IMR-90 (cell line): ENCODE measurements around the gene HAX1. TPM values are rescaled to one million over a fixed set of nuclear protein-coding genes. Genes with fewer than 3 reads are reported as not detected.

Experiments
- ATAC-seq: fragments of 200-7000 bp; cut with Tn5 transposase; 2 replicates; pipeline ENCODE4 v1.9.1; 2020; ENCODE audit warnings: low read depth, mild to moderate bottlenecking, moderate library complexity
- BruUV-seq: library from RNA; stranded (reverse); fragments of 400-500 nt; replicated peaks from 2 replicates; lab custom pipeline; 2021; lab: Mats Ljungman, UMichigan
- CTCF ChIA-PET: fragments of 300-600 bp; formaldehyde crosslinking; extraction: SDS; loops from one replicate; lab custom pipeline; 2021; ENCODE audit warnings: antibody characterized with exemption; lab: Yijun Ruan, JAX
- POLR2A ChIA-PET: fragments of 300-600 bp; sonication (Branson Sonifier 250); formaldehyde crosslinking; loops from one replicate; lab custom pipeline; 2022; ENCODE audit warnings: antibody characterized with exemption; ENCODE audit not compliant: unreplicated experiment; lab: Charles Lee
- DNase-seq: peaks from one replicate; pipeline ENCODE4 v3.0.0; 2013
- H2AFZ ChIP-seq: replicated peaks from 2 replicates; pipeline ENCODE3; 2013; ENCODE audit warnings: low read length, mild to moderate bottlenecking; ENCODE audit not compliant: poor library complexity
- H2AK5ac ChIP-seq: 2 replicates; pipeline ENCODE4 v1.6.1; 2013; ENCODE audit warnings: low read depth, low read length, inconsistent platforms
- H2AK9ac ChIP-seq: replicated peaks from 2 replicates; pipeline ENCODE3; 2013; ENCODE audit warnings: mild to moderate bottlenecking, low read depth, low read length, moderate library complexity; ENCODE audit not compliant: poor library complexity
- H2BK120ac ChIP-seq: 2 replicates; pipeline ENCODE4 v1.6.1; 2013; ENCODE audit warnings: low read depth, low read length, inconsistent platforms
- H2BK15ac ChIP-seq: 3 replicates; pipeline ENCODE4 v1.6.1; 2013; ENCODE audit warnings: low read depth, low read length, inconsistent platforms
- H2BK20ac ChIP-seq: 2 replicates; pipeline ENCODE4 v1.6.1; 2013; ENCODE audit warnings: low read depth, mild to moderate bottlenecking, inconsistent platforms, low read length, moderate library complexity
- H2BK5ac ChIP-seq: 2 replicates; pipeline ENCODE4 v1.6.1; 2013; ENCODE audit warnings: mild to moderate bottlenecking, low read depth, low read length, inconsistent platforms; ENCODE audit not compliant: poor library complexity, severe bottlenecking
- H3K14ac ChIP-seq: replicated peaks from 2 replicates; pipeline ENCODE4 v1.6.1; 2013; ENCODE audit warnings: low read depth, low read length, inconsistent platforms
- H3K18ac ChIP-seq: 2 replicates; pipeline ENCODE4 v1.6.1; 2013; ENCODE audit warnings: low read depth, low read length, control low read depth
- H3K23ac ChIP-seq: 2 replicates; pipeline ENCODE4 v1.6.1; 2013; ENCODE audit warnings: low read depth, low read length, inconsistent platforms
- H3K27ac ChIP-seq: 2 replicates; pipeline ENCODE4 v1.5.1; 2013; ENCODE audit warnings: mild to moderate bottlenecking, control low read depth, low read length; ENCODE audit not compliant: insufficient read depth
- H3K27me3 ChIP-seq: 2 replicates; pipeline ENCODE4 v1.6.1; 2013; ENCODE audit warnings: low read length; ENCODE audit not compliant: control insufficient read depth, insufficient read depth
- H3K36me3 ChIP-seq: 2 replicates; pipeline ENCODE4 v1.6.1; 2013; ENCODE audit warnings: low read length, mixed read lengths; ENCODE audit not compliant: control insufficient read depth, insufficient read depth
- H3K4ac ChIP-seq: 2 replicates; pipeline ENCODE4 v1.6.1; 2013; ENCODE audit warnings: low read depth, low read length, inconsistent platforms
- H3K4me1 ChIP-seq: 2 replicates; pipeline ENCODE4 v1.6.1; 2013; ENCODE audit warnings: low read length, mixed read lengths; ENCODE audit not compliant: control insufficient read depth, insufficient read depth
- H3K4me2 ChIP-seq: 2 replicates; pipeline ENCODE4 v1.6.1; 2013; ENCODE audit warnings: low read depth, mild to moderate bottlenecking, control low read depth, low read length, moderate library complexity
- H3K4me3 ChIP-seq: 2 replicates; pipeline ENCODE4 v1.5.1; 2013; ENCODE audit warnings: low read depth, mild to moderate bottlenecking, control low read depth, low read length, moderate library complexity; ENCODE audit not compliant: insufficient read depth
- H3K56ac ChIP-seq: 2 replicates; pipeline ENCODE4 v1.6.1; 2013; ENCODE audit warnings: low read length, inconsistent platforms; ENCODE audit not compliant: insufficient read depth; ENCODE audit errors: extremely low read depth
- H3K79me1 ChIP-seq, 2 experiments: 2 replicates each; pipeline ENCODE4 v1.6.1; 2013; ENCODE audit warnings: low read length in 2 of 2, inconsistent platforms in 1 of 2, low read depth in 1 of 2
- H3K9ac ChIP-seq: 2 replicates; pipeline ENCODE4 v1.6.1; 2013; ENCODE audit warnings: low read depth, low read length, control low read depth
- H3K9me1 ChIP-seq: 2 replicates; pipeline ENCODE4 v1.6.1; 2013; ENCODE audit warnings: low read length, inconsistent platforms; ENCODE audit not compliant: insufficient read depth
- H3K9me3 ChIP-seq: 2 replicates; pipeline ENCODE4 v1.6.1; 2013; ENCODE audit warnings: low read length; ENCODE audit not compliant: control insufficient read depth, insufficient read depth
- H4K20me1 ChIP-seq: 2 replicates; pipeline ENCODE4 v1.6.1; 2013; ENCODE audit warnings: low read length, inconsistent platforms; ENCODE audit not compliant: insufficient read depth
- H4K5ac ChIP-seq: 2 replicates; pipeline ENCODE4 v1.6.1; 2013; ENCODE audit warnings: mild to moderate bottlenecking, low read depth, low read length, control low read depth
- H4K8ac ChIP-seq, 2 experiments: 2 replicates each; pipeline ENCODE4 v1.6.1; 2013; ENCODE audit warnings: low read depth in 2 of 2, low read length in 2 of 2, control low read depth in 1 of 2, inconsistent platforms in 1 of 2
- H4K91ac ChIP-seq: 2 replicates; pipeline ENCODE4 v1.6.1; 2013; ENCODE audit warnings: low read depth, low read length, inconsistent platforms; ENCODE audit not compliant: insufficient read depth
- BHLHE40 ChIP-seq: fragments of 150-350 bp; IDR thresholded peaks from 2 replicates; pipeline ENCODE4 v1.6.1; 2016; ENCODE audit warnings: mild to moderate bottlenecking, low read depth, low read length
- CHD1 ChIP-seq: IDR thresholded peaks from 2 replicates; pipeline ENCODE4 v1.6.1; 2012; ENCODE audit warnings: low read depth, low read length, improper control_type of control experiment
- CTCF ChIP-seq: conservative IDR thresholded peaks from 2 replicates; pipeline ENCODE4 v1.5.1; 2012; ENCODE audit warnings: mild to moderate bottlenecking, low read depth, low read length, improper control_type of control experiment
- FOS ChIP-seq: fragments of 150-350 bp; IDR thresholded peaks from 2 replicates; pipeline ENCODE4 v1.6.1; 2016; ENCODE audit warnings: low read depth, low read length
- MAZ ChIP-seq: IDR thresholded peaks from 2 replicates; pipeline ENCODE4 v1.6.1; 2012; ENCODE audit warnings: low read depth, mild to moderate bottlenecking, low read length, improper control_type of control experiment, moderate library complexity, borderline replicate concordance
- NFE2L2 ChIP-seq: fragments of 150-350 bp; IDR thresholded peaks from 2 replicates; pipeline ENCODE4 v1.6.1; 2016; ENCODE audit warnings: low read depth, mild to moderate bottlenecking, low read length
- POLR2A ChIP-seq: IDR thresholded peaks from 2 replicates; pipeline ENCODE4 v1.6.1; 2012; ENCODE audit warnings: mild to moderate bottlenecking, low read depth, low read length
- WGBS, 2 experiments: methylation state at CpG; one replicate each; pipeline versions ENCODE4 v1.1.5 to v1.1.7; 2013; ENCODE audit warnings: missing lambda C conversion rate in 2 of 2; ENCODE audit not compliant: insufficient read length in 1 of 2; ENCODE audit errors: extremely low coverage in 2 of 2; 5-methylcytosine and 5-hydroxymethylcytosine counted together
- dilution Hi-C: fragments of 300-500 bp; cut with HindIII; formaldehyde crosslinking; loops from one replicate; pipeline ENCODE4 v1.14.3; 2018; ENCODE audit warnings: low sequenced_read_pairs; ENCODE audit not compliant: unreplicated experiment
- in situ Hi-C: fragments of 300-500 bp; cut with MboI; formaldehyde crosslinking; loops from 3 replicates; pipeline ENCODE4 v1.14.3; 2019; ENCODE audit warnings: low sequenced_read_pairs, inconsistent platforms, mixed read lengths
- intact Hi-C: fragments of 100-400 bp; cut with micrococcal nuclease; formaldehyde crosslinking; loops from 2 replicates; pipeline ENCODE4 v1.10.0; 2022
- polyA plus RNA-seq, 3 experiments: library from polyadenylated mRNA; depleted of rRNA; stranded (reverse); fragments of >200 nt; gene quantifications; 2 replicates each; pipeline ENCODE4 v1.2.3, GENCODE V29; 2012; ENCODE audit warnings: low replicate concordance in 1 of 3
- total RNA-seq: library from RNA; depleted of rRNA; stranded (reverse); fragments of >200 nt; gene quantifications from 2 replicates; pipeline ENCODE4 v1.2.3, GENCODE V29; 2012
- TF ChIP-seq, protein P1 (sequence below): fragments of 150-350 bp; IDR thresholded peaks from 2 replicates; pipeline ENCODE4 v1.6.1; 2016; ENCODE audit warnings: low read depth, mild to moderate bottlenecking, low read length, moderate library complexity, borderline replicate concordance

Gene HAX1
- total and polyA plus RNA-seq, 2 of the 4 experiments (the other 2 are of a cell fraction), result 117 to 146 TPM

- Histone ChIP-seq H2AFZ (peak overlapping the region; percentile 97), H3K27ac (no peak overlapping the region), H3K9ac (no peak overlapping the region), H3K27me3 (peaks cover 17% of the 10 kb centered on the region; the same call in 1 of the 2 replicates), H4K8ac (peak overlapping the region in 1 of 2 experiments; percentile 37; a peak in 1 of 4 replicates), H3K56ac (0 out of 2 replicates have a peak overlapping the region, but pooled peaks have one; percentile 35), H3K23ac (no peak overlapping the region), H2BK120ac (no peak overlapping the region), H2BK20ac (no peak overlapping the region), H3K14ac (no peak overlapping the region), H2BK15ac (no peak overlapping the region), H4K20me1 (peaks cover 11% of the 10 kb centered on the region; the same call in 1 of the 2 replicates), H3K4me1 (peaks cover 20% of the 10 kb centered on the region), H3K79me1 (peaks cover 20 to 38% of the 10 kb centered on the region in 2 experiments; a peak in 3 of 4 replicates), H4K5ac (no peak overlapping the region), H3K36me3 (no peaks in the 10 kb centered on the region), H2BK5ac (no peak overlapping the region), H3K4me2 (no peak overlapping the region), H2AK5ac (no peak overlapping the region), H3K9me1 (peaks cover 23% of the 10 kb centered on the region), H4K91ac (no peak overlapping the region), H3K18ac (no peak overlapping the region), H3K4ac (0 out of 2 replicates have a peak overlapping the region, but pooled peaks have one; percentile 32), H3K9me3 (no peaks in the 10 kb centered on the region), H2AK9ac (peak overlapping the region; percentile 91), H3K4me3 (no peak overlapping the region)
- ChIA-PET POLR2A (interaction anchor here (0.6 kb wide), 2 partner anchors 13 to 727 kb away, joined by 3 to 4 read pairs; partner anchors contain the start of gene ADAM15), CTCF (interaction anchor here (1.0 kb wide), 1 partner anchor 10 kb away, joined by 6 read pairs; no protein-coding TSS in a partner anchor)
- no peak for DNase-seq
- TF ChIP-seq POLR2A (no peak), CHD1 (no peak), NFE2L2 (no peak), FOS (no peak), CTCF (no peak), MAZ (no peak), BHLHE40 (no peak)
- TF ChIP-seq, protein P1, sequence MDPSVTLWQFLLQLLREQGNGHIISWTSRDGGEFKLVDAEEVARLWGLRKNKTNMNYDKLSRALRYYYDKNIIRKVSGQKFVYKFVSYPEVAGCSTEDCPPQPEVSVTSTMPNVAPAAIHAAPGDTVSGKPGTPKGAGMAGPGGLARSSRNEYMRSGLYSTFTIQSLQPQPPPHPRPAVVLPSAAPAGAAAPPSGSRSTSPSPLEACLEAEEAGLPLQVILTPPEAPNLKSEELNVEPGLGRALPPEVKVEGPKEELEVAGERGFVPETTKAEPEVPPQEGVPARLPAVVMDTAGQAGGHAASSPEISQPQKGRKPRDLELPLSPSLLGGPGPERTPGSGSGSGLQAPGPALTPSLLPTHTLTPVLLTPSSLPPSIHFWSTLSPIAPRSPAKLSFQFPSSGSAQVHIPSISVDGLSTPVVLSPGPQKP, result no peak
- dilution Hi-C loops (no loop called here), intact Hi-C loops (no loop called here), in situ Hi-C loops (no loop called here)
- no CpG with 5 or more reads among the region's 2 CpGs for WGBS, 2 experiments
- no TSS peak for BruUV-seq
- no peak for ATAC-seq
Observed at GRCh38 chr1:154324241-154324640, 51.8 kb downstream of the HAX1 start.
